LNCAP (cell line): ENCODE measurements around the gene ACTL7B.

Experiments used
- TF ChIP-seq, protein P1 (sequence below): fragments of 450-650 bp; IDR thresholded peaks from 2 replicates; pipeline ENCODE4 v1.5.1; 2017; ENCODE audit warnings: mild to moderate bottlenecking

Gene ACTL7B

DNA sequence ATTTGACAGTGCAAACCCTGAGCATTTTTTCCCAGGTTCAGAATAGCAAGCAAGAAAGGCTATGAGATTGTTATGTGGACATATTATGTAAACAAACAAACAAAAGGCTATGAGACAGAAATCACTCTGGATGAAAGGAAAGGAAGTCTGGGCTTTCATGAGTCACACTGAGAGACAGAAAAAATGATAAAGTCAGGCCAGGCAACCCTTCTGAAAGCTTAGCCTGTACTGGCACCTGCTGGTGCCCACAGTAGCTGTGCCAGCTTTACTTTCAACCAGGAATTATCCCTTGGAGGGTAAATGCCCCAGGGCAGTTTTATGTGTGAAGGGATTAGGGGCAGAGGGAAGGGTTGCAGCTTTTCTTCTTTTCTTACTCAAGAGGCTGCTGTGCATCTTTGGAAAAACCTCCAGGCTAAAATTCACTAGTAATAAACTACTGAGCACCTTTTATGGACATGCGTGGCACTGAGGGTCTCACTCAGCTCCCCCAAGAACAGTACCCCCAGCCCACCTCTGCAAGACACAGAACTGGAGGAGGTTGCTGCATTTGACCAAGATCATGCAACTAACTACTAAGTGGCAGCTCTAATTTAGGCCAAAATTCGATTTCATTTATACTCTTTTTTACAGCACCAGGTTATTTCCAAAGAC lies 41.7 kb downstream of the ACTL7B start:
- TF ChIP-seq, protein P1, sequence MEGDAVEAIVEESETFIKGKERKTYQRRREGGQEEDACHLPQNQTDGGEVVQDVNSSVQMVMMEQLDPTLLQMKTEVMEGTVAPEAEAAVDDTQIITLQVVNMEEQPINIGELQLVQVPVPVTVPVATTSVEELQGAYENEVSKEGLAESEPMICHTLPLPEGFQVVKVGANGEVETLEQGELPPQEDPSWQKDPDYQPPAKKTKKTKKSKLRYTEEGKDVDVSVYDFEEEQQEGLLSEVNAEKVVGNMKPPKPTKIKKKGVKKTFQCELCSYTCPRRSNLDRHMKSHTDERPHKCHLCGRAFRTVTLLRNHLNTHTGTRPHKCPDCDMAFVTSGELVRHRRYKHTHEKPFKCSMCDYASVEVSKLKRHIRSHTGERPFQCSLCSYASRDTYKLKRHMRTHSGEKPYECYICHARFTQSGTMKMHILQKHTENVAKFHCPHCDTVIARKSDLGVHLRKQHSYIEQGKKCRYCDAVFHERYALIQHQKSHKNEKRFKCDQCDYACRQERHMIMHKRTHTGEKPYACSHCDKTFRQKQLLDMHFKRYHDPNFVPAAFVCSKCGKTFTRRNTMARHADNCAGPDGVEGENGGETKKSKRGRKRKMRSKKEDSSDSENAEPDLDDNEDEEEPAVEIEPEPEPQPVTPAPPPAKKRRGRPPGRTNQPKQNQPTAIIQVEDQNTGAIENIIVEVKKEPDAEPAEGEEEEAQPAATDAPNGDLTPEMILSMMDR: peak; percentile 74

DNA sequence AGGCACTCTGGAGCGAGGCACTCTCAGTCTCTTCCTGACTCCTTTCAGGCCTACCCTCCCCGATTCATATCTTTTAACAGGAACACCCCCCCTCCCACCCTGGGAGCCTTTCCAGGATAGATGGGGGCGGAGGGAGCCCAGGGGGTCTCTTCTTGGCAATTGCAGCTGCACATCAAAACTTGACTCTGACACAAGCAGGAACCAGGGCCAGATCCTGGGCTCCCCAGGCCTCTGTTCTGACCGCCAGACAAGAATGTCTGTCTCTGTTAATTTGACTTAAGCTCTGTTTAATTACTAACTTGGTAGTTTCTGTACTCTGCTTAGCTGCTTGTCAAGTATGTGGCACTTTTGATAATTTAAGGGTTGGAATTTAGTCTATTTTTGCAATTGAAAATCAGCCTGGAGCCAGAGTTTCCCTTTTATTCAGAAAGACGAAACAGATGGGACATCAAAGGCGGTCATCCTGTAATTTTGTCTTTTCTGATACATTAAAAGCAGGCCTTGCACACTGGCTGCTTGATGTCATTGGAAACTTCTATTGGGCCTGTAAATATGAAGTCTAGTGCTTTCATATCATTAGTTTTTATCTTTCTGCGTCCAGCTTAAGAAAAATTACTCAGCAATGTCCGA lies 43.3 kb downstream of the ACTL7B start:
- TF ChIP-seq, protein P1: no peak

DNA sequence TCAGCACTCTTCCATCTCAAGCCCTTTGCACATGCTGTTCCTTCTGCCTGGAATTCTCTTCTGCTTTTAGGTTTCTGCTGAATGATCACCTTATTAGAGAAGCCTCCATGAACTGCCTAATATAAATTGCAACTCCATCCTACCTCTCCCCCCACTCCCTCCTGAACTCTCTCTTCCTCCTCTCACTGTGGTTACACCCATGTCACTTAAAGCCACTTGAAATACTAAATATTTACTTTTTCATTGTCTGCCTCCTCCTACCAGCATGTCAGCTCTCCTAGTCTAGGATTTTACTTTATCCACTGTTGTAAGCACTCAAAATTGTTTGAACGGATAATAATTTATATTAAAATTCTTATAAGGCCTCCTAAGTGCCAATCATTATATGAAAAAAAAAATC lies 43.8 kb downstream of the ACTL7B start:
- TF ChIP-seq, protein P1: no peak

DNA sequence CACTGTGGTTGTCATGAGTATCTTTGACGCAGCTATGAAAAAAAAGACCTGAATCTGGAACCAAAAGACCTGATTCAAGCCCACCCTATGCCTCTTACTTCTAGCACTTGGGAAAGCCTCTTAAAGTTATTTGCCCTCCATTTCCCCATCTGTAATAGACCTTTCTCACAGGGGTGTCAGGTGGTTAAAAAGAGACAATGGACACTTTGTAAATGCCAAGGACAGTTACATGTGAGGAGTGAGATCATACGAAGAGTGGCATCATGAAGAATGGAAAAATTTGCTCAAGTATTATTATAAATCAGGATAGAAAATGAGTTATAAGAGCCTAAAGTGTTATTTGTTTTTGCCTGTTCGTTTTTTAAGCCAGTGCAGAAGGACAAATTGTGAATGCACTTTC lies 46.5 kb downstream of the ACTL7B start:
- TF ChIP-seq, protein P1: no peak
